SU-DHL-6 (cell line): ENCODE results near the gene CALM3.

Experiments
- H2AFZ ChIP-seq: fragments of 200-600 bp; sonication (generic); 2 replicates; pipeline ENCODE4 v1.6.1; 2014; ENCODE audit warnings: low read depth, mild to moderate bottlenecking, moderate library complexity, mixed read lengths, antibody characterized with exemption, low read length; ENCODE audit not compliant: severe bottlenecking
- H3F3A ChIP-seq: fragments of 200-600 bp; shearing (Covaris generic); 2 replicates; pipeline ENCODE4 v1.6.0; 2016; ENCODE audit warnings: antibody characterized with exemption, mild to moderate bottlenecking; ENCODE audit not compliant: insufficient read depth
- H3K27ac ChIP-seq: fragments of 200-600 bp; sonication (generic); 2 replicates; pipeline ENCODE4 v1.5.1; 2016; ENCODE audit warnings: low read depth, mild to moderate bottlenecking, low read length, moderate library complexity, mixed read lengths
- H3K27me3 ChIP-seq: fragments of 200-600 bp; sonication (generic), shearing (Covaris generic); 2 replicates; pipeline ENCODE4 v1.6.0; 2014; ENCODE audit warnings: mild to moderate bottlenecking, low read length
- H3K36me3 ChIP-seq: fragments of 200-600 bp; sonication (generic); 2 replicates; pipeline ENCODE4 v1.6.1; 2014; ENCODE audit warnings: mild to moderate bottlenecking, low read length, mixed read lengths
- H3K4me2 ChIP-seq: fragments of 300-600, 200-600 bp; shearing (Covaris generic), sonication (generic); 2 replicates; pipeline ENCODE4 v1.6.0; 2014; ENCODE audit warnings: low read length, low read depth, mild to moderate bottlenecking; ENCODE audit not compliant: poor library complexity, severe bottlenecking
- H3K4me3 ChIP-seq: fragments of 200-600 bp; sonication (generic); 2 replicates; pipeline ENCODE4 v1.5.1; 2014; ENCODE audit warnings: antibody characterized with exemption, low read length, mild to moderate bottlenecking, mixed read lengths; ENCODE audit not compliant: insufficient read depth, poor library complexity, severe bottlenecking
- H3K79me2 ChIP-seq: fragments of 200-600 bp; sonication (generic); 2 replicates; pipeline ENCODE4 v1.6.1; 2014; ENCODE audit warnings: mild to moderate bottlenecking, low read length, moderate library complexity; ENCODE audit not compliant: insufficient read depth
- H3K9ac ChIP-seq: fragments of 200-600 bp; sonication (generic); 2 replicates; pipeline ENCODE4 v1.7.0; 2014; ENCODE audit warnings: mild to moderate bottlenecking, low read length
- H3K9me2 ChIP-seq: fragments of 200-600 bp; sonication (generic); replicated peaks from 2 replicates; pipeline ENCODE4 v1.6.1; 2014; ENCODE audit warnings: low read length; ENCODE audit not compliant: insufficient read depth
- H3K9me3 ChIP-seq: fragments of 200-600 bp; sonication (generic); 2 replicates; pipeline ENCODE4 v1.6.1; 2014; ENCODE audit warnings: low read length, mixed read lengths; ENCODE audit not compliant: insufficient read depth
- H4K20me1 ChIP-seq: fragments of 200-600 bp; sonication (generic); 2 replicates; pipeline ENCODE4 v1.6.1; 2014; ENCODE audit warnings: low read depth, mild to moderate bottlenecking, antibody characterized with exemption, low read length, moderate library complexity, mixed read lengths
- EZH2phosphoT487 ChIP-seq: fragments of 200-600 bp; sonication (generic), shearing (Covaris generic); conservative IDR thresholded peaks from 2 replicates; pipeline ENCODE4 v1.6.1; 2018; ENCODE audit warnings: mild to moderate bottlenecking, antibody characterized with exemption, low read length, moderate library complexity, mixed read lengths
- TF ChIP-seq, protein P1 (sequence below): fragments of 200-600 bp; sonication (generic); IDR thresholded peaks from one replicate; pipeline ENCODE4 v1.5.1; 2017; ENCODE audit warnings: antibody characterized with exemption, mild to moderate bottlenecking, low read length, moderate library complexity; ENCODE audit not compliant: insufficient read depth, poor library complexity, severe bottlenecking

CALM3 gene

DNA sequence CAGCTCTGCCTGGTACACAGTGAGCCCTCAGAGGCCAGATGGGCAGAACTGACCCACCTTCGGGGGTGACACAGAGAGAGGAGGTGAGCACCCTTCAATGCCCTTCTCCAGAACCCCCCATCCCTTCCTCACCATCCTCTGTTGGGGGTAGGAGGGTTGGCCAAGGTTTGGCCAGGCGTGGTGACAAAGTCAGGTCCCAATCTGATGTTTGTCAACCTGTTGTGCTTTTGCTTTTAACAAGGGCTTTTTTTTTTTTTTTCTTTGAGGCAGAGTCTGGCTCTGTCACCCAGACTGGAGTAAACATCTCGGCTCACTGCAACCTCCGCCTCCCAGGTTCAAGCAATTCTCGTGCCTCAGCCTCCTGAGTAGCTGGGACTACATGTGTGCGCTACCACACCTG lies 16.5 kb downstream of the CALM3 start:
- no peak for TF ChIP-seq EZH2phosphoT487
- TF ChIP-seq, protein P1, sequence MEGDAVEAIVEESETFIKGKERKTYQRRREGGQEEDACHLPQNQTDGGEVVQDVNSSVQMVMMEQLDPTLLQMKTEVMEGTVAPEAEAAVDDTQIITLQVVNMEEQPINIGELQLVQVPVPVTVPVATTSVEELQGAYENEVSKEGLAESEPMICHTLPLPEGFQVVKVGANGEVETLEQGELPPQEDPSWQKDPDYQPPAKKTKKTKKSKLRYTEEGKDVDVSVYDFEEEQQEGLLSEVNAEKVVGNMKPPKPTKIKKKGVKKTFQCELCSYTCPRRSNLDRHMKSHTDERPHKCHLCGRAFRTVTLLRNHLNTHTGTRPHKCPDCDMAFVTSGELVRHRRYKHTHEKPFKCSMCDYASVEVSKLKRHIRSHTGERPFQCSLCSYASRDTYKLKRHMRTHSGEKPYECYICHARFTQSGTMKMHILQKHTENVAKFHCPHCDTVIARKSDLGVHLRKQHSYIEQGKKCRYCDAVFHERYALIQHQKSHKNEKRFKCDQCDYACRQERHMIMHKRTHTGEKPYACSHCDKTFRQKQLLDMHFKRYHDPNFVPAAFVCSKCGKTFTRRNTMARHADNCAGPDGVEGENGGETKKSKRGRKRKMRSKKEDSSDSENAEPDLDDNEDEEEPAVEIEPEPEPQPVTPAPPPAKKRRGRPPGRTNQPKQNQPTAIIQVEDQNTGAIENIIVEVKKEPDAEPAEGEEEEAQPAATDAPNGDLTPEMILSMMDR = no peak
- Histone ChIP-seq H4K20me1 (no peaks in the 10 kb centered on the region), H3K79me2 (no peaks in the 10 kb centered on the region), H3K9me3 (no peaks in the 10 kb centered on the region), H2AFZ (no peak overlapping the region), H3K4me3 (no peak overlapping the region), H3K9me2 (no peaks in the 10 kb centered on the region), H3K4me2 (no peak overlapping the region), H3F3A (no peaks in the 10 kb centered on the region), H3K27ac (no peak overlapping the region), H3K9ac (no peak overlapping the region), H3K36me3 (no peaks in the 10 kb centered on the region), H3K27me3 (no peaks in the 10 kb centered on the region)

DNA sequence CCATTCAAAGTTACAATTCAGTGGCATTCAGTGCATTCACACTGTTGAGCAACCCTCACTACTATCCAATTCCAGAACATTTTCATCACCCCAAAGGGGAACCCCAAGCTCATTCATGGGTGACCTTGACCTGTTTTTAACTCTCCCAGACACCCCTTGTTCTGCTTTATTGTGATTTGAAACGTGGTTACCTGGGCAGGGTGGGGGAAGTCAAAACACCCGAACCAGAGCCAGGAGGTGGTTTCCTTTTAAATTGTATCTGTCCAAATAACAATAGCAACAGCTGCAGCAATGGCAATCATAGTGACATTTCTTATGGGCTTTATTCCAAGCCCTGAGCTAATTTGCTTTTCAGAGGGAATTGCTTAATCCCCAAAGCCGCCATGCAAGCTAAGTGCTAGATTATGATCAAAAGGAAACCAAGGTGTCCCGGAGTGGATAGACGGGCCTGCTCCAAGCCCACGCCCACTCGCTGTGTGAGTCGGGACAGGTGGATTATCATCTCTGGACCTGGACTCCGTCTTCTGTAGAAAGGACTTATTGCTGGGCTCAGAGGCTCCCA lies 17.6 kb downstream of the CALM3 start:
- H3F3A ChIP-seq = no peaks in the 10 kb centered on the region
- no peak overlapping the region for H3K4me3 ChIP-seq

DNA sequence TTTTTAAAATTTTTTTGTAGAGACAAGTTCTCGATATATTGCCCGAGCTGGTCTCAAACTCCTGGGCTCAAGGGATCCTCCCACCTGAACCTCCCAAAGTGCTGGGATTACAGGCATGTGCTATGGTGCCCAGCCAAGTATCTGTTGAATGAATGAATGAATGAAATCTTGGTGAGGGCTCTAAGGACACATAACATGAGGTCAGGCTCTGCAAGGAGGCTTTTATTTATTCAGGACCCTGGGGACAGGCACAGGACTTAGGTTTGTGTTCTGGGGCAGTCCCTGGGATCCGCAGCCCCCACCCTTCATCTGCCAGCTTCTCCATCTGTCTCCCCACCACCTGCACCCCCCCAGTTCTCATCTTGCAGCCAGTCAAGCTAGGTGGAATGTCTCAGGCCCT lies 19.1 kb downstream of the CALM3 start:
- Histone ChIP-seq H3K9me2 (no peaks in the 10 kb centered on the region), H3K36me3 (no peaks in the 10 kb centered on the region), H3K27ac (no peak overlapping the region), H4K20me1 (no peaks in the 10 kb centered on the region), H3K79me2 (no peaks in the 10 kb centered on the region), H3K9me3 (no peaks in the 10 kb centered on the region), H2AFZ (no peak overlapping the region), H3K9ac (no peak overlapping the region), H3K27me3 (no peaks in the 10 kb centered on the region), H3K4me2 (no peak overlapping the region), H3K4me3 (no peak overlapping the region), H3F3A (no peaks in the 10 kb centered on the region)
- no peak for TF ChIP-seq EZH2phosphoT487
- TF ChIP-seq, protein P1 = no peak

More for the DNA sequence above, 17.6 kb downstream of the CALM3 start:
- Histone ChIP-seq H3K36me3 (no peaks in the 10 kb centered on the region), H3K9me2 (no peaks in the 10 kb centered on the region), H3K9me3 (no peaks in the 10 kb centered on the region), H2AFZ (no peak overlapping the region), H3K4me2 (no peak overlapping the region), H4K20me1 (no peaks in the 10 kb centered on the region), H3K27me3 (no peaks in the 10 kb centered on the region), H3K79me2 (no peaks in the 10 kb centered on the region), H3K9ac (no peak overlapping the region), H3K27ac (no peak overlapping the region)
- TF ChIP-seq, protein P1 = no peak
- TF ChIP-seq EZH2phosphoT487 = no peak
